Islet of Langerhans (tissue), 1 donor: ENCODE data around the gene ERICH3.
"Not testable (repeated sequence)": the region's sequence is repeated elsewhere in the genome, so short reads cannot be mapped to it uniquely, and the experiment has no call there.

ENCODE experiments used
- FAIRE-seq: peaks from one replicate; lab custom pipeline; 2011; peaks lifted over from hg19 to GRCh38; lab: Jason Lieb, UNC

The ERICH3 gene

DNA sequence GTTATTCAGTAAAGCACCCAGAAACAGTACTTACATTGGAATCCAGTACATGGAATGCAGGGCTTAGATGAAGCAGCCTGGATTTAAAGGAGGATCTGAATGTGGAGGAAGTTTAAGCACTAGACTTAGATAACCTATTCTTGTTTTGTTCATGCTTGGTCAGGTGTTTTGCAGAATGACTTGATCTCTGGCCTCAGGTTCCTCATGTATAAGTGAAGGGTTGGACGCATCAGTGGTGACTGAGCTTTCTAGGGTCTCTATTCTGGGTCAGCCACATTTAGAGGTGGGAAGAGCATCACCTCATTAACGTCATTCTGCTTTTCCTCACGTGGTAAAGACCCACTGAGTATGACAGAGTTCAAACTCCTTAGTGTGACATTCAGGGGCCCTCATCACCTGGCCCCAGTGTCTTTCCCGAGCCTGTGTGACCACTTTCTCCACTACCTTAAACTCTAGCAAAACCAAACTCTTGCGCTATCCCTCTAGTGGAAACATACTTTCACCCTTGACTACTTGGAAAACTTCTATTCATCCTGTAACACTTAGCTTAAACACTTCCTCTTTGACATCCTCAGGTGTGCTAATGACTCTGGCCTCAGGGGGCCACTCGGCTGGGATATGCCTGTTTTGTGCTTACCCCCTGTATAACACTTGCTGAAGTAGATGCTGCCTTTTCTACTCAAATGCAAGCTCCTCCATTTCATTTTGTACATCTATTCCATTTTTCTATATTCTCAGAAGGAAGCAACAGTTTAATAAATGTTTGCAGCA, 871 bp upstream of the ERICH3 start:
- no peak for FAIRE-seq

DNA sequence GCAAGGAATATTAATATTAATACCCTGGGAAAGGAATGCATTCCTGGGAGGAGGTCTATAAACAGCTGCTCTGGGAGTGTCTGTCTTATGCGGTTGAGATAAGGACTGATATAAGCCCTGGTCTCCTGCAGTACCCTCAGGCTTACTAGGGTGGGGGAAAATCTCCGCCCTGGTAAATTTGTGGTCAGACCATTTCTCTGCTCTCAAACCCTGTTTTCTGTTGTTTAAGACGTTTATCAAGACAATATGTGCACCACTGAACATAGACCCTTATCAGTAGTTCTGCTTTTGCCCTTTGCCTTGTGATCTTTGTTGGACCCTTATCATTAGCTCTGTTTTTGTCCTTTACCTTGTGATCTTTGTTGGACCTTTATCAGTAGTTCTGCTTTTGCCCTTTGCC, 2.7 kb downstream of the ERICH3 start:
- not testable (repeated sequence) for FAIRE-seq

- no peak for FAIRE-seq
Measured at GRCh38 chr1:74654708-74655107, 18.9 kb downstream of the ERICH3 start.

DNA sequence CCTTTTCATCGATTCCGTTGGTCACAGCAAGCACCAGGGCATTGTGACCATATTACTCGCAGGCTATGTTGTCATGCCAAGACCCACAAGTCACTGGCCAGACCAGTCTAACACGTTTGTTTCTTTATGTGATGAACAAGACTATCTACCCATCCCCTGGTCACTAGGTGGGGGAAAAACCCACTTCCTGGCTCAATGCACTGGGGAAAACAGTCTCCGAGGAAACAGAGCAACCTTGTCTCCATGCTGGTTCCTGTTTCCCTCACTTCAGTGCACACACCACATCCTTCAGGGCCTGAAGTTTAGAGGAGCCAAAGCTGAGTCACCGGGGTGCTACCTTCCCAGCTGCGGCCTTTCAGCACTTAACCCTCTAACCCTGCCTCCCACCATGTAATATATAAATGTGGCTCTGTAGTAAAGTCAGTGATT, 20.9 kb downstream of the ERICH3 start:
- no peak for FAIRE-seq

GRCh38 chr1:74650561-74650960, 23.0 kb downstream of the ERICH3 start:
- no peak for FAIRE-seq

DNA sequence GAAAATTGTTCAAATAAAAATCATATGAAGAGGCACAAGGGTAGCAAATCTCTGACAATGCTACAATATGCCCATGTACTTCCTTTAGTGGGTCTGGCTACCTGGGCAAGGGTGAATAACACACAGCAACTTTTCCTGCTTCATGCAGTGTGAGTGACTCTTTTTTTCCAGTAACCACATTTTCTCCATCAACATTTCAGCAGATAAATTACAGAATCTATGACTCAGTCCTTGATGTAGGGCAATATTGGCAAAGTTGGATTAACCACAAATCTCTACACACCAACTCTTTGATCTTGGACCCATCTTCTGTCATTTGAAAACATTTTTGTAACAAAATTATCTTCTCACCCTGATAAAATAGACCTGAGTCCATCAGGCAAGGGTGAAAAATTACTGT, 31.7 kb downstream of the ERICH3 start:
- no peak for FAIRE-seq

- no peak for FAIRE-seq
Measured at GRCh38 chr1:74641161-74641560, 32.4 kb downstream of the ERICH3 start.

- FAIRE-seq, result no peak
Measured at GRCh38 chr1:74637296-74637695, 36.3 kb downstream of the ERICH3 start.

DNA sequence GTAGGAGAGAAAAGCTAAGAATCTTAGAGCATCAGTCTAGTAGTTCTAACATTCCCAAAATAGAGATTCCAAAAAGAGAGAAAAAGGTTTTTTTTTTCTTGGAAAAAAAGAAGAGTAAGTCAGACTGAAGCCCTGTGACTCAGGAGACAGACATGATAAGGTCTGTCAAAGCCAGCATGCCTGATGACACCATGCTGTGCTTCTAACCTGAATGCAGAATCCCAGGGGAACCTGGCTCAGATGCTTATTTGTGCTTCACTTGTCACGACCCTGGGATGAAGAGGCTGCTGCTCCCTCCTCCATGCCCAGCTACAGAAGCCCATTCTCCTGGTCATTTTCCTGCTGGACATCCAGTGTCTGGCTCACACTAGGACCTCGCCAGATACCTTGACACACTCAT, 44.3 kb downstream of the ERICH3 start:
- FAIRE-seq, result no peak

GRCh38 chr1:74623716-74624115, 49.9 kb downstream of the ERICH3 start:
- no peak for FAIRE-seq

- FAIRE-seq, result no peak
Measured at GRCh38 chr1:74620242-74620641, 53.4 kb downstream of the ERICH3 start.

DNA sequence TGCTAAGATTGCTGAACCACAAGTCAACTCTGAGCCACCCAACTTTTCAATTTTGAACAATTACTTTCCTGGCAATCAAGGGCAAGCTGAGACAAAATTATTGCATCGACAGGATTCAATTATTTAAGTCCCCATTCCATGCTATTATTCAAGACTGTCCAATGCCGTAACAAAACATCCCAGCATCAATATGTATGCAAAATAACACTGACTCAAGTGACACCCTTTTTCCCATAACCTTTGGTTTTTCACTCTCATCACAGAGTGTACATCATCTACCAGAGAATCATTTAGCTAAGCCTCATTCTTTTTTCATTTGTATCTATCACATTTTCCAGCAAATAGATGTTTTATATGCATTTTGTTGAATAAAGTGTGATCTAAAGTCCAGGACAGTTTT, 54.6 kb downstream of the ERICH3 start:
- FAIRE-seq, result no peak

GRCh38 chr1:74613894-74614293, 59.7 kb downstream of the ERICH3 start:
- no peak for FAIRE-seq

GRCh38 chr1:74611887-74612286, 61.7 kb downstream of the ERICH3 start:
- no peak for FAIRE-seq

- FAIRE-seq, result no peak
Measured at GRCh38 chr1:74610961-74611360, 62.6 kb downstream of the ERICH3 start.

GRCh38 chr1:74609810-74610371, 63.7 kb downstream of the ERICH3 start:
- no peak for FAIRE-seq

GRCh38 chr1:74596717-74597116, 76.9 kb downstream of the ERICH3 start:
- no peak for FAIRE-seq

DNA sequence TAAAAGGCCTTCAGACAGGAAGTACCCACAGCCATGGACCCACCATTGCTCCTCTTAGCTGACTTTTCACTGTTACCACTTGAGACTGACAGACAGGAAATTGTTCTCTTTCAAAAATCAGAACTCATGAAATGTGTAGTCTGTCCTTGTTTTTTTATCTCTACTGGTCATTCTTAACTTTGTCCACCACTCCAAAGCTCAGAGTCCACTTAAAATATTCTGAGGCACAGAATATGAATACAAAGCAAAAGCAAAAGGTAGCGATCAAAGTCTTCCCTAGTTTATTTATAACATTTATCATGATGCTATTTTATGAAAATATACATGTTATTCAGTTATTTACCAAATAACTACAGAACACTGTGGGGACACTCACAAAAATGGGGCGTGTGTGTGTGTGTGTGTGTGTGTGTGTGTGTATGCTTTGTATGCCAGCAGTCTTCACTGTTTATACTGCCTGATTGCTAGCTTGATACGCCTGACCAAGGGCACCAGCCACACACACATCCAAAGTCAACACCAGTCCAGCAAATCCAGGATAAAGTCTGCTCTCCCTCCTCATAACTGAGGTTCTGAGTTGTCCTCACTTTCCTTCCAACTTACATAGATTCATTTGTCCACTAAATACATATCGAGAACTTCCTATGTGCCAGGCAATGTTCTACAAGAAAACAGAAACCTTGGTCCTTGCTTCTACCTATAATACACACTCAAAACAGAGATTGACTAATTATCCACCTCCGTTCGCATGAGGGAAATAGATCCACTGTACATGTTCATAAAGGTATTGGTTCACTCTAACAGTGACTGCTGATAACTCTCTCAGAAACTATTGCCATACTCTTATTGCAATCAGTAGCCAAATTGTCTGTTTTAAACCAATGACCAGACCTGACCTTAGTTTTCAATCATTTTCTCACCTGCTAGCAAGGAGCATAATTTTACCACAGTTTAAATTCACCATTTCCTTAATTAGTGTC, 79.4 kb downstream of the ERICH3 start:
- no peak for FAIRE-seq

GRCh38 chr1:74592580-74593355, 80.8 kb downstream of the ERICH3 start:
- FAIRE-seq, result no peak

- FAIRE-seq, result no peak
Measured at GRCh38 chr1:74591949-74592348, 81.6 kb downstream of the ERICH3 start.

GRCh38 chr1:74590288-74590687, 83.3 kb downstream of the ERICH3 start:
- no peak for FAIRE-seq

- no peak for FAIRE-seq
Measured at GRCh38 chr1:74587888-74588287, 85.7 kb downstream of the ERICH3 start.
